NOMO-1 treated with dmso at 0.1 percent for 144 hours (cell line): ENCODE results near the gene MTHFSD.

Experiments used
- DNase-seq: peaks from one replicate; lab custom pipeline; 2025; ENCODE audit not compliant: unreplicated experiment; lab: John Stamatoyannopoulos, UW

The MTHFSD gene

GRCh38 chr16:86584726-86585721, 30.0 kb upstream of the MTHFSD start:
- no peak for DNase-seq

GRCh38 chr16:86584071-86584685, 29.1 kb upstream of the MTHFSD start:
- no peak for DNase-seq

GRCh38 chr16:86581458-86581857, 26.4 kb upstream of the MTHFSD start:
- no peak for DNase-seq

- no peak for DNase-seq
Measured at GRCh38 chr16:86580791-86581170, 25.7 kb upstream of the MTHFSD start.

- no peak for DNase-seq
Measured at GRCh38 chr16:86580063-86580790, 25.2 kb upstream of the MTHFSD start.

GRCh38 chr16:86579268-86580062, 24.4 kb upstream of the MTHFSD start:
- no peak for DNase-seq

GRCh38 chr16:86578611-86579267, 23.7 kb upstream of the MTHFSD start:
- DNase-seq = no peak

GRCh38 chr16:86578061-86578599, 23.1 kb upstream of the MTHFSD start, which contains the start of gene FOXL1:
Gene FOXL1 (plus strand): TSS chr16:86578549. CDS start chr16:86578724, 175 bp downstream.
- no peak for DNase-seq

GRCh38 chr16:86577314-86577971, 22.4 kb upstream of the MTHFSD start:
- DNase-seq = no peak

GRCh38 chr16:86576591-86577313, 21.7 kb upstream of the MTHFSD start:
- no peak for DNase-seq

GRCh38 chr16:86575754-86576557, 20.9 kb upstream of the MTHFSD start:
- no peak for DNase-seq

GRCh38 chr16:86575095-86575685, 20.2 kb upstream of the MTHFSD start:
- DNase-seq = no peak

- no peak for DNase-seq
Measured at GRCh38 chr16:86574646-86575045, 19.6 kb upstream of the MTHFSD start.

- no peak for DNase-seq
Measured at GRCh38 chr16:86573646-86574508, 18.8 kb upstream of the MTHFSD start.

- no peak for DNase-seq
Measured at GRCh38 chr16:86573215-86573614, 18.2 kb upstream of the MTHFSD start.

GRCh38 chr16:86572606-86573005, 17.6 kb upstream of the MTHFSD start:
- DNase-seq = no peak
